GM12878 (cell line): ENCODE measurements around the gene IPO11. TPM values are rescaled to one million over a fixed set of nuclear protein-coding genes. Genes with fewer than 3 reads are reported as not detected.

ENCODE experiments used
- ATAC-seq: fragments of 200-7000 bp; cut with Tn5 transposase; 3 replicates; pipeline ENCODE4 v1.9.1; 2020; ENCODE audit warnings: mild to moderate bottlenecking, moderate library complexity
- BruUV-seq: library from RNA; stranded (reverse); fragments of 400-500 nt; replicated peaks from 2 replicates; lab custom pipeline; 2021; lab: Mats Ljungman, UMichigan
- CTCF ChIA-PET: fragments of 300-600 bp; sonication (Branson Sonifier 250); formaldehyde crosslinking; extraction: SDS; loops from one replicate; lab custom pipeline; 2021; ENCODE audit warnings: inconsistent platforms; lab: Yijun Ruan, JAX
- POLR2A ChIA-PET: fragments of 350-600 bp; formaldehyde crosslinking; extraction: SDS; loops from one replicate; lab custom pipeline; 2021; ENCODE audit warnings: inconsistent platforms; lab: Charles Lee
- RAD21 ChIA-PET: fragments of 300-600 bp; sonication (Branson Sonifier 250); formaldehyde crosslinking; loops from one replicate; lab custom pipeline; 2023; ENCODE audit warnings: antibody characterized with exemption; ENCODE audit not compliant: unreplicated experiment; lab: Charles Lee
- SMC1A ChIA-PET: fragments of 300-600 bp; sonication (Branson Sonifier 250); formaldehyde crosslinking; loops from one replicate; lab custom pipeline; 2023; ENCODE audit not compliant: unreplicated experiment, uncharacterized antibody; lab: Charles Lee
- DNase-seq: peaks from one replicate; pipeline ENCODE4 v3.0.0-alpha.2; 2011; ENCODE audit warnings: low read depth, low spot score
- FAIRE-seq: peaks from 3 replicates; lab custom pipeline; 2011; peaks lifted over from hg19 to GRCh38; lab: Jason Lieb, UNC
- H2AFZ ChIP-seq: 2 replicates; pipeline ENCODE4 v1.6.0; 2011; ENCODE audit warnings: low read depth, low read length, control low read depth; ENCODE audit not compliant: control insufficient read depth
- H3K27ac ChIP-seq: 2 replicates; pipeline ENCODE4 v1.5.1; 2011; ENCODE audit warnings: control low read depth; ENCODE audit not compliant: control insufficient read depth, insufficient read depth
- H3K27me3 ChIP-seq, 2 experiments: replicated peaks in 1 of 2; 2 replicates each; pipeline versions ENCODE4 v1.6.0 to v1.6.1; 2011; ENCODE audit warnings: low read length in 1 of 2; ENCODE audit not compliant: control insufficient read depth in 2 of 2, insufficient read depth in 2 of 2
- H3K36me3 ChIP-seq, 2 experiments: 2 replicates each; pipeline ENCODE4 v1.5.1; 2011; ENCODE audit warnings: low read length in 1 of 2; ENCODE audit not compliant: control insufficient read depth in 2 of 2, insufficient read depth in 2 of 2
- H3K4me1 ChIP-seq: 2 replicates; pipeline ENCODE4 v1.6.1; 2011; ENCODE audit warnings: mild to moderate bottlenecking, low read length, moderate library complexity, mixed read lengths; ENCODE audit not compliant: control insufficient read depth, insufficient read depth
- H3K4me2 ChIP-seq: 2 replicates; pipeline ENCODE4 v1.6.0; 2011; ENCODE audit warnings: control low read depth; ENCODE audit not compliant: control insufficient read depth, insufficient read depth
- H3K4me3 ChIP-seq: fragments of 200-600 bp; sonication (generic); 2 replicates; pipeline ENCODE4 v1.5.1; 2016
- H3K79me2 ChIP-seq: 2 replicates; pipeline ENCODE4 v1.6.0; 2011; ENCODE audit warnings: low read length; ENCODE audit not compliant: control insufficient read depth, insufficient read depth
- H3K9ac ChIP-seq: 2 replicates; pipeline ENCODE4 v1.8.0; 2011; ENCODE audit warnings: low read length, control low read depth, mixed read lengths; ENCODE audit not compliant: control insufficient read depth, insufficient read depth
- H3K9me3 ChIP-seq: replicated peaks from 3 replicates; pipeline ENCODE4 v1.5.1; 2011; ENCODE audit warnings: mild to moderate bottlenecking, low read length; ENCODE audit not compliant: control insufficient read depth, insufficient read depth
- H4K20me1 ChIP-seq: 2 replicates; pipeline ENCODE4 v1.6.0; 2011; ENCODE audit not compliant: control insufficient read depth, insufficient read depth
- CEBPB ChIP-seq, 2 experiments: fragments of 150-350 bp in 1 of 2; IDR thresholded peaks; 2 replicates each; pipeline ENCODE4 v1.6.1; 2012 to 2014; ENCODE audit warnings: low read depth in 2 of 2, low read length in 2 of 2, borderline replicate concordance in 1 of 2, inconsistent platforms in 1 of 2
- HCFC1 ChIP-seq: fragments of 150-350 bp; IDR thresholded peaks from 2 replicates; pipeline ENCODE4 v1.6.1; 2014; ENCODE audit warnings: low read length
- HDAC2 ChIP-seq: fragments of 200-600 bp; sonication (generic); IDR thresholded peaks from 2 replicates; pipeline ENCODE4 v1.6.1; 2017
- HDGF ChIP-seq: fragments of 450-650 bp; IDR thresholded peaks from 2 replicates; pipeline ENCODE4 v1.6.1; 2016; ENCODE audit warnings: antibody characterized with exemption
- HSF1 ChIP-seq: fragments of 150-350 bp; IDR thresholded peaks from 2 replicates; pipeline ENCODE4 v1.6.1; 2014; ENCODE audit warnings: mild to moderate bottlenecking, low read depth, low read length
- MYC ChIP-seq: IDR thresholded peaks from 2 replicates; pipeline ENCODE4 v1.6.1; 2011; ENCODE audit warnings: mild to moderate bottlenecking, low read length, moderate library complexity, inconsistent platforms; ENCODE audit not compliant: insufficient read depth, insufficient replicate concordance, insufficient read length, severe bottlenecking
- NFYA ChIP-seq: IDR thresholded peaks from 2 replicates; pipeline ENCODE4 v1.6.1; 2011; ENCODE audit warnings: low read depth, mild to moderate bottlenecking, low read length, improper control_type of control experiment, borderline replicate concordance
- PAX8 ChIP-seq: fragments of 450-650 bp; IDR thresholded peaks from 2 replicates; pipeline ENCODE4 v1.6.1; 2017; ENCODE audit warnings: mild to moderate bottlenecking, moderate library complexity
- POU2F2 ChIP-seq: IDR thresholded peaks from 3 replicates; pipeline ENCODE4 v1.6.1; 2011; ENCODE audit warnings: low read depth, mild to moderate bottlenecking, low read length, borderline replicate concordance
- SMAD1 ChIP-seq: fragments of 450-650 bp; IDR thresholded peaks from 2 replicates; pipeline ENCODE4 v1.6.1; 2018; ENCODE audit warnings: mild to moderate bottlenecking, low read depth; ENCODE audit not compliant: partially characterized antibody
- SMAD5 ChIP-seq: IDR thresholded peaks from 2 replicates; pipeline ENCODE4 v1.6.1; 2016; ENCODE audit warnings: antibody characterized with exemption, low read depth
- TBL1XR1 ChIP-seq: IDR thresholded peaks from 2 replicates; pipeline ENCODE4 v1.6.1; 2012; ENCODE audit warnings: low read depth, low read length, improper control_type of control experiment
- TCF3 ChIP-seq: IDR thresholded peaks from 2 replicates; pipeline ENCODE4 v1.6.1; 2012; ENCODE audit warnings: low read depth, mild to moderate bottlenecking, low read length, borderline replicate concordance; ENCODE audit not compliant: insufficient read depth
- ZBTB40 ChIP-seq: fragments of 450-650 bp; IDR thresholded peaks from 2 replicates; pipeline ENCODE4 v1.6.1; 2016; ENCODE audit warnings: mild to moderate bottlenecking, moderate library complexity, borderline replicate concordance
- ZNF384 ChIP-seq: IDR thresholded peaks from 2 replicates; pipeline ENCODE4 v1.6.1; 2012; ENCODE audit warnings: low read depth, mild to moderate bottlenecking, low read length, improper control_type of control experiment, borderline replicate concordance
- WGBS: methylation state at CpG from one replicate; pipeline ENCODE4 v1.1.6; 2016; ENCODE audit warnings: low lambda C conversion rate; ENCODE audit not compliant: insufficient replicate concordance, insufficient coverage; ENCODE audit errors: missing lambda C conversion rate; 5-methylcytosine and 5-hydroxymethylcytosine counted together
- in situ Hi-C: fragments of 300-500 bp; cut with MboI; formaldehyde crosslinking; loops from 9 replicates; pipeline ENCODE4 v1.14.3; 2018; ENCODE audit warnings: mixed read lengths
- intact Hi-C: fragments of 100-400 bp; cut with micrococcal nuclease; formaldehyde crosslinking; loops from one replicate; pipeline ENCODE4 v1.14.2; 2022; ENCODE audit not compliant: unreplicated experiment
- polyA plus RNA-seq, 11 experiments: library from polyadenylated mRNA; depleted of rRNA in 4 of 11; unstranded in 6 of 11; stranded (reverse) in 5 of 11; fragments of >200 nt; fragmentation: Nextera tagmentation in 4 of 11; fragmentation: Illumina TruSeq in 1 of 11; extraction: Ambion mirVana in 4 of 11; extraction: Trizol in 1 of 11; gene quantifications; 1 replicate in 1 of 11; 2 replicates in 10 of 11; pipeline versions ENCODE4 v1.2.1 to v1.2.3, GENCODE V29; 2011 to 2016; ENCODE audit warnings: inconsistent platforms in 2 of 11, missing spikeins in 2 of 11, low read depth in 1 of 11
- total RNA-seq, 4 experiments: library from RNA; depleted of rRNA in 3 of 4; stranded (reverse); fragments of >200 nt in 3 of 4; fragmentation: Illumina TruSeq in 1 of 4; extraction: Trizol in 1 of 4; gene quantifications; 2 replicates each; pipeline versions ENCODE4 v1.2.1 to v1.2.3, GENCODE V29; 2013 to 2021

The IPO11 gene
- total and polyA plus RNA-seq, 10 of the 15 experiments (the other 5 are each of a cell fraction or from before 2014, with no cell fraction given) = 14.1 to 49.3 (median 29.8) TPM

- no peak for TF ChIP-seq HSF1
- TF ChIP-seq CEBPB (IDR thresholded peaks at IDR 0.05; ENCODE audit: borderline replicate concordance in 1 of 2, low read depth in 2 of 2, low read length in 2 of 2) = no peak
- no peak for TF ChIP-seq HDAC2
Measured at GRCh38 chr5:62620761-62621160, 208.2 kb downstream of the IPO11 start (continued).

GRCh38 chr5:62621280-62621679 is 208.7 kb downstream of the IPO11 start:
- H3K4me2 ChIP-seq = no peak overlapping the region
- H3K79me2 ChIP-seq = no peaks in the 10 kb centered on the region
- FAIRE-seq = no peak
- H3K4me1 ChIP-seq = no peaks in the 10 kb centered on the region
- H3K4me3 ChIP-seq = no peak overlapping the region
- no peaks in the 10 kb centered on the region for H3K27me3 ChIP-seq
- no peak for ATAC-seq
- BruUV-seq = no TSS peak
- H3K27ac ChIP-seq = no peak overlapping the region
- H4K20me1 ChIP-seq = no peaks in the 10 kb centered on the region
- intact Hi-C loops (no loop called here), in situ Hi-C loops (no loop called here)
- ChIA-PET SMC1A (no interaction called here), CTCF (no interaction called here), POLR2A (no interaction called here), RAD21 (no interaction called here)
- no peak for DNase-seq
- no peak overlapping the region for H2AFZ ChIP-seq
- no peak overlapping the region for H3K9ac ChIP-seq
- 92% methylated on average over 6 of the region's 6 CpGs for WGBS
- no peaks in the 10 kb centered on the region for H3K36me3 ChIP-seq
- H3K9me3 ChIP-seq = no peaks in the 10 kb centered on the region
- no peak for TF ChIP-seq TBL1XR1
- TF ChIP-seq TCF3 = no peak
- TF ChIP-seq POU2F2 = no peak
- TF ChIP-seq MYC = no peak
- no peak for TF ChIP-seq HCFC1
- TF ChIP-seq SMAD5 = no peak
- no peak for TF ChIP-seq NFYA
- no peak for TF ChIP-seq PAX8
- TF ChIP-seq ZBTB40 = no peak
- no peak for TF ChIP-seq ZNF384
- TF ChIP-seq HDGF = no peak
- TF ChIP-seq SMAD1 = no peak
